Loucy (cell line): ENCODE results near the gene ZKSCAN1.
"Not testable (repeated sequence)": the region's sequence is repeated elsewhere in the genome, so short reads cannot be mapped to it uniquely, and the experiment has no call there.

Experiments
- H2AFZ ChIP-seq: fragments of 200-600 bp; sonication (generic); 2 replicates; pipeline ENCODE4 v1.6.0; 2016; ENCODE audit warnings: antibody characterized with exemption, mild to moderate bottlenecking, low read length, moderate library complexity
- H3F3A ChIP-seq: fragments of 200-600 bp; 2 replicates; pipeline ENCODE4 v1.6.0; 2016; ENCODE audit warnings: antibody characterized with exemption, low read depth, mild to moderate bottlenecking
- H3K27me3 ChIP-seq: fragments of 200-600 bp; sonication (generic); 2 replicates; pipeline ENCODE4 v1.6.1; 2014; ENCODE audit warnings: low read length, mild to moderate bottlenecking; ENCODE audit not compliant: insufficient read depth, poor library complexity, severe bottlenecking
- H3K36me3 ChIP-seq: fragments of 200-600 bp; sonication (generic); 2 replicates; pipeline ENCODE4 v1.6.1; 2016; ENCODE audit warnings: low read length; ENCODE audit not compliant: insufficient read depth
- H3K4me1 ChIP-seq: fragments of 200-600 bp; sonication (generic); 2 replicates; pipeline ENCODE4 v1.5.1; 2014; ENCODE audit warnings: low read length, mild to moderate bottlenecking; ENCODE audit not compliant: insufficient read depth, poor library complexity, severe bottlenecking
- H3K4me2 ChIP-seq: fragments of 200-600 bp; sonication (generic); 2 replicates; pipeline ENCODE4 v1.6.0; 2014; ENCODE audit warnings: antibody characterized with exemption, low read length, low read depth, mild to moderate bottlenecking; ENCODE audit not compliant: poor library complexity, severe bottlenecking
- H3K4me3 ChIP-seq: fragments of 200-600 bp; sonication (generic); 2 replicates; pipeline ENCODE4 v1.5.1; 2014; ENCODE audit warnings: low read length, mild to moderate bottlenecking, mixed read lengths; ENCODE audit not compliant: poor library complexity, severe bottlenecking
- H3K79me2 ChIP-seq: fragments of 200-600 bp; sonication (generic); 2 replicates; pipeline ENCODE4 v1.6.1; 2014; ENCODE audit warnings: low read length; ENCODE audit not compliant: insufficient read depth
- H3K9ac ChIP-seq: fragments of 200-600 bp; sonication (generic); 2 replicates; pipeline ENCODE4 v1.6.0; 2014; ENCODE audit warnings: mild to moderate bottlenecking, low read depth, low read length, moderate library complexity; ENCODE audit not compliant: poor library complexity, severe bottlenecking
- H3K9me2 ChIP-seq: fragments of 200-600 bp; sonication (generic); replicated peaks from 2 replicates; pipeline ENCODE4 v1.6.1; 2016; ENCODE audit warnings: low read depth, low read length, mixed read lengths
- H3K9me3 ChIP-seq: fragments of 200-600 bp; sonication (generic); 2 replicates; pipeline ENCODE4 v1.6.1; 2014; ENCODE audit warnings: mild to moderate bottlenecking, antibody characterized with exemption, low read length, low read depth; ENCODE audit not compliant: insufficient read depth
- H4K20me1 ChIP-seq: fragments of 200-600 bp; sonication (generic); 2 replicates; pipeline ENCODE4 v1.6.0; 2014; ENCODE audit warnings: antibody characterized with exemption, low read length, mild to moderate bottlenecking; ENCODE audit not compliant: insufficient read depth, poor library complexity, severe bottlenecking
- EZH2phosphoT487 ChIP-seq: fragments of 200-600 bp; IDR thresholded peaks from 2 replicates; pipeline ENCODE4 v1.6.1; 2018; ENCODE audit warnings: antibody characterized with exemption, mild to moderate bottlenecking, moderate library complexity, borderline replicate concordance
- TF ChIP-seq, protein P1 (sequence below): fragments of 200-600 bp; sonication (generic); conservative IDR thresholded peaks from 2 replicates; pipeline ENCODE4 v1.5.1; 2014; ENCODE audit warnings: mild to moderate bottlenecking, antibody characterized with exemption, low read length

The ZKSCAN1 gene

DNA sequence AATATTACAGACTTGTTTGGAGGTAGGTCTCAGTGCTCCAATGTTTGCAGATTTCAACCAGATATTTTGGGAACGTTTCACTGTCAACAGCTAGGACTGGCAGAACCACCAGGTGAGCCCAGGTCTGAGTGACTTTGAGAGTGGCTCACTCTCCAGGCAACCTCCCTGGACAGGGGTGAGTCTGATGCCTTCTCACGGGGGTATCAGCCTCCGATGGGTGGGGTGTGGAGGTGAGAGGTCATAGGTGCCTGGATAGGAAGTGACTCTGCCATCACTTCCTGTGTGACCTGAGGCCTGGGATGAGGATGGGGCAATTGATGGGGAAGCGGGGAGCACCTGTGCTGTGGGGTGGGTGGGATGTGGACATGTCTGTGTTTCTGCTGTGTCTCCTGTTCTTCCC lies 44.2 kb upstream of the ZKSCAN1 start:
- Histone ChIP-seq H3K9ac (no peak overlapping the region), H3K9me3 (no peaks in the 10 kb centered on the region), H3K4me3 (no peak overlapping the region), H3K4me1 (no peaks in the 10 kb centered on the region), H3F3A (no peaks in the 10 kb centered on the region), H3K79me2 (no peaks in the 10 kb centered on the region), H4K20me1 (no peaks in the 10 kb centered on the region), H3K36me3 (no peaks in the 10 kb centered on the region), H3K9me2 (no peaks in the 10 kb centered on the region), H3K4me2 (no peak overlapping the region), H2AFZ (no peak overlapping the region), H3K27me3 (no peaks in the 10 kb centered on the region)
- TF ChIP-seq, protein P1, sequence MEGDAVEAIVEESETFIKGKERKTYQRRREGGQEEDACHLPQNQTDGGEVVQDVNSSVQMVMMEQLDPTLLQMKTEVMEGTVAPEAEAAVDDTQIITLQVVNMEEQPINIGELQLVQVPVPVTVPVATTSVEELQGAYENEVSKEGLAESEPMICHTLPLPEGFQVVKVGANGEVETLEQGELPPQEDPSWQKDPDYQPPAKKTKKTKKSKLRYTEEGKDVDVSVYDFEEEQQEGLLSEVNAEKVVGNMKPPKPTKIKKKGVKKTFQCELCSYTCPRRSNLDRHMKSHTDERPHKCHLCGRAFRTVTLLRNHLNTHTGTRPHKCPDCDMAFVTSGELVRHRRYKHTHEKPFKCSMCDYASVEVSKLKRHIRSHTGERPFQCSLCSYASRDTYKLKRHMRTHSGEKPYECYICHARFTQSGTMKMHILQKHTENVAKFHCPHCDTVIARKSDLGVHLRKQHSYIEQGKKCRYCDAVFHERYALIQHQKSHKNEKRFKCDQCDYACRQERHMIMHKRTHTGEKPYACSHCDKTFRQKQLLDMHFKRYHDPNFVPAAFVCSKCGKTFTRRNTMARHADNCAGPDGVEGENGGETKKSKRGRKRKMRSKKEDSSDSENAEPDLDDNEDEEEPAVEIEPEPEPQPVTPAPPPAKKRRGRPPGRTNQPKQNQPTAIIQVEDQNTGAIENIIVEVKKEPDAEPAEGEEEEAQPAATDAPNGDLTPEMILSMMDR, result no peak
- TF ChIP-seq EZH2phosphoT487, result no peak

DNA sequence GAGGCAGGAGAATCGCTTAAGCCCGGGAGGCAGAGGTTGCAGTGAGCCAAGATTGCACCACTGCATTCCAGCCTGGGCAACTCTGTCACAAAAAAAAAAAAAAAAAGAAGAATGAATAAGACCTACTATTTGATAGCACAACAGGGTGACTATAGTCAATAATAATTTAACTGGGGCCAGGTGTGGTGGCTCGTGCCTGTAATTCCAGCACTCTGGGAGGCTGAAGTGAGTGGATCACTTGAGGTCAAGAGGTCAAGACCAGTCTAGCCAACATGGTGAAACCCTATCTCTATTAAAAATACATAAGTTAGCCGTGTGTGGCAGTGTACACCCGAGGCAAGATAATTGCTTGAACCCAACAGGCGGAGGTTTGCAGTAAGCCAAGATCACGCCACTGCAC lies 41.6 kb upstream of the ZKSCAN1 start:
- not testable (repeated sequence) for H3K79me2 ChIP-seq, H3K9me3 ChIP-seq, H3F3A ChIP-seq

DNA sequence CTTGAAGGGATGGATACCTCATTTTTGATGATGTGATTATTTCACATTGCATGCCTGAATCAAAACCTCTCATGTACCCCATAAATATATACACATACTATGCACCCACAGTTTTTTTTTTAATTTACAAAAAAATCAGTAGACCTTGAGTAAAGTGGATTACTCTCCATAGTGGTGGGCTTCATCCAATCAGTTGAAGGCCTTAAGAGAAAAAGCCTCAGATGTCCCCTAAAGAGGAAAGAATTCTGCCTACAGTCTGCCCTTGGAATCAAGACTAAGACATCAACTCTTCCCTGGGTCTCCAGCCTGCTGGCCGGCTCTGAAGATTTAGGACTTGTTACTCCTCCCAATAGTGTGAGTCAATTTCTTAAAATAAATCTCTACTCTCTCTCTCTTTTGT lies 40.7 kb upstream of the ZKSCAN1 start:
- Histone ChIP-seq H3K4me2 (no peak overlapping the region), H3K4me1 (no peaks in the 10 kb centered on the region), H3K4me3 (no peak overlapping the region), H3K27me3 (no peaks in the 10 kb centered on the region), H3K9me2 (no peaks in the 10 kb centered on the region), H3F3A (no peaks in the 10 kb centered on the region), H3K79me2 (no peaks in the 10 kb centered on the region), H3K9ac (no peak overlapping the region), H2AFZ (no peak overlapping the region), H3K9me3 (no peaks in the 10 kb centered on the region), H4K20me1 (no peaks in the 10 kb centered on the region), H3K36me3 (no peaks in the 10 kb centered on the region)
- no peak for TF ChIP-seq EZH2phosphoT487
- TF ChIP-seq, protein P1, result no peak

More for the DNA sequence above, 41.6 kb upstream of the ZKSCAN1 start:
- not testable (repeated sequence) for H3K27me3 ChIP-seq, H4K20me1 ChIP-seq, H3K9ac ChIP-seq, H3K9me2 ChIP-seq, H3K4me2 ChIP-seq, H3K4me3 ChIP-seq, H2AFZ ChIP-seq, H3K4me1 ChIP-seq, H3K36me3 ChIP-seq

DNA sequence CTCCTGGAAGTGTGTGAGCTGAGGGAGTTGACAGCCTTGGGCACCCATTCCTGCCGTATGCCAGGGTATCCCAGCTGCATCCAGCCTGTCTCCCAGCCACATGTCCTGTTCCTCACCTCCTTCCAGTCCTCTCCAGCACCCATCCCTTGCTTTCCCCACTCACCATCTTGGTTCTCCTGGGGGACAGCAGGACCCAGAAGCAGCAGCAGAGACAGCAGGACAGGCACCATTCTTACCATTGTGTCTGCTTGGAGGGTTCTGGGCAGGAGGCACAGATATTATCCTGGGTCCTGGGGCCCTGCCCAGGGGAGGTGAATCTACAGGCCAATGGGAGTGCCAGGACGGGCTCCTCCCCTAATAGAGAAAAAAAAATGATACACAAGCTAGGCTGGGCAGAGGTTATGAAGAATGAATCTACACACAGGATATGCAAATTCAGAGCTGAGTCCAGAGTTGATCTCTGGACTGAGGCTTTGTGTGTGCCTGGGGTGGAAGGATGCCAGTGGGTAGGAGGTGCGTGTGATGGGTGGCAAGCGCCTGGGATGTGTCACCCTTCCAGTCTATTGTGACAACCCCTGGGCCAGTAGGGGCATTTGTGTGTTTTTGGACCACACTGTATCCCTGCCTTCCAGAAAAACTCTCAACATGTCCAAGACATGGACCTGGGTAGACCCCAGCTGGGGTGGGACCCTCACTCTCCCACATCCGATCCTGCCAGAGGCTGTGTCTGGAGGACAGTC lies 39.4 kb upstream of the ZKSCAN1 start, which contains the start of gene AZGP1:
Gene AZGP1, minus strand, starts transcription at position 250 of the 740 bp plus-strand sequence. Its CDS starts 11 bp downstream, at position 239.
- no peaks in the 10 kb centered on the region for H3K79me2 ChIP-seq
- no peaks in the 10 kb centered on the region for H3K4me1 ChIP-seq
- no peaks in the 10 kb centered on the region for H3K9me3 ChIP-seq
- H3K27me3 ChIP-seq, result no peaks in the 10 kb centered on the region
- H3K4me3 ChIP-seq, result no peak within 1 kb of the TSS
- peak within 1 kb of the TSS; percentile 73 for H2AFZ ChIP-seq
- no peaks in the 10 kb centered on the region for H3F3A ChIP-seq
- H3K9ac ChIP-seq, result no peak within 1 kb of the TSS
- H3K9me2 ChIP-seq, result no peaks in the 10 kb centered on the region
- H3K36me3 ChIP-seq, result no peaks in the 10 kb centered on the region
- no peaks in the 10 kb centered on the region for H4K20me1 ChIP-seq
- TF ChIP-seq EZH2phosphoT487, result no peak
- TF ChIP-seq, protein P1, result no peak
- no peak within 1 kb of the TSS for H3K4me2 ChIP-seq
